Activated naive CD8-positive, alpha-beta T cell (primary cell): ENCODE data around the gene KLHL6.

Experiments used
- H3K27ac Mint-ChIP-seq: one replicate; pipeline ENCODE4 v1.8.0; 2021; ENCODE audit warnings: mixed read lengths
- H3K27me3 Mint-ChIP-seq: one replicate; pipeline ENCODE4 v1.8.0; 2021; ENCODE audit warnings: mixed read lengths
- H3K36me3 Mint-ChIP-seq: one replicate; pipeline ENCODE4 v1.8.0; 2021; ENCODE audit warnings: mixed read lengths
- H3K4me1 Mint-ChIP-seq: one replicate; pipeline ENCODE4 v1.8.0; 2021; ENCODE audit warnings: low read depth, mixed read lengths
- H3K4me3 Mint-ChIP-seq: one replicate; pipeline ENCODE4 v1.8.0; 2021; ENCODE audit warnings: mild to moderate bottlenecking, mixed read lengths
- H3K9me3 Mint-ChIP-seq: one replicate; pipeline ENCODE4 v1.8.0; 2021; ENCODE audit warnings: low read depth, mixed read lengths

Gene KLHL6

DNA sequence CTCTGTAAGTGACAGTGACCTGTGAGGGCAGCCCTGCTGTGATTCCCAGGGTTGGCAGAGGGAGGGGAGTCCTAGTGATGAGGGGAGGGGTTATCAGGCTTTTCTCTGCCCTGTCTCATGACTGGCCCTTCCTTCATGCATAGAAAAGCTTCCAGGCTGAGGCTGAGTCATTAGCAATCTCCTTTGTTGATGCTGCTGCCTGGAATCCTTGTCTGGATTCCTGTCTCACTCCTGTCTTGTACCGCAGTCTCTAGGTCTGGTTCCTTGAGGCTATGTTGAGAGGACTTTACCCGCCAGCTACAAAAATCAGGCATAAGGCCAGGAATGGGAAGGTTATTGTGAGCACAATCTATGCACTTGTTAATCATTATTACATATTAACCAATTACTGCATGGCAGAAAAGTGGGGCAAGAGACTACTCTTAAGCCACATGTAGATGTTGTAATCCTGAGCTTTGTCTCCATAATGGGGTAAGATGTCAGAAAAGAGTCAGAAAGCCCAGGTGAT is 7.2 kb downstream of the KLHL6 start:
- no peaks in the 10 kb centered on the region for H3K9me3 Mint-ChIP-seq
- H3K4me3 Mint-ChIP-seq: peak overlapping the region; percentile 32
- H3K36me3 Mint-ChIP-seq: peaks cover 17% of the 10 kb centered on the region
- H3K27me3 Mint-ChIP-seq: no peaks in the 10 kb centered on the region
- H3K4me1 Mint-ChIP-seq: peaks cover 74% of the 10 kb centered on the region
- peak overlapping the region; percentile 50 for H3K27ac Mint-ChIP-seq

DNA sequence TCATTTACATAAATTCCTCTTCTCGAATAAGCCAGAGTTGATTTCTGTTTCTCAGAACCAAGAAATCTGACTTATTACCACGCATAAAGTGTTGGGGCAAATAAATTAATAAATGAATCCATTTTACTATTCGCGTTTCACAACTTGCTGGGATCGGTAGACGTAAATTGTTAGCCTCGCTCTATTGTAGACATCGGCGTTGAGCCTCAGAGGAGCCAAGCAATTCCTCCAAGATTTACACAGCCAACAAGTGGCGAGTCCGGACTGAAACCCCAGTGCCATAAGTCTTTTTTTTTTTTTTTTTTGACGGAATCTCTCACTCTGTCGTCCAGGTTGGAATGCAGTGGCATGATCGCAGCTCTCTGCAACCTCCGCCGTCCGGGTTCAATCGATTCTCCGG is 8.9 kb downstream of the KLHL6 start:
- H3K27me3 Mint-ChIP-seq: no peaks in the 10 kb centered on the region
- peaks cover 76% of the 10 kb centered on the region for H3K4me1 Mint-ChIP-seq
- H3K4me3 Mint-ChIP-seq: no peak overlapping the region
- H3K27ac Mint-ChIP-seq: no peak overlapping the region
- H3K9me3 Mint-ChIP-seq: no peaks in the 10 kb centered on the region
- peaks cover 11% of the 10 kb centered on the region for H3K36me3 Mint-ChIP-seq

DNA sequence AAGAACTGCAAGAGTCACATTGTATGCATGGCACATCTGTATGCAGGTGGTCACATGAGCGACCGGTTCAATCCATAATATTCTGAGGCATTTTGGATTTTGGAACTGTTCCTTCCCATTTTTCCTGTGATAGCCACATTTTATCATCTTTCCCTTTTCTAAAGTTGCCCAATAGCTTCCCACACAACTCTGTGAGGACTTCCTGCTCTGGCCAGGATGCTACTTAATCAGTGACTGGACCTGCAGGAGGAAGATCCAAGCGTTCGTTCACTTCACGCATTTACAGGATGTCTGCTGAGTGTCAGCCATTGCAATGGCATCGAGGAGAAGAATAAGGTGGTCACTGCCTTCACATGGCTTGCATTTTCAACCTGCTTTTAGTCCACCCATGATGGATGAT is 9.8 kb downstream of the KLHL6 start:
- Mint-ChIP-seq H3K4me1 (peaks cover 78% of the 10 kb centered on the region), H3K27me3 (no peaks in the 10 kb centered on the region), H3K36me3 (peaks cover 7% of the 10 kb centered on the region), H3K9me3 (no peaks in the 10 kb centered on the region), H3K27ac (no peak overlapping the region), H3K4me3 (no peak overlapping the region)

DNA sequence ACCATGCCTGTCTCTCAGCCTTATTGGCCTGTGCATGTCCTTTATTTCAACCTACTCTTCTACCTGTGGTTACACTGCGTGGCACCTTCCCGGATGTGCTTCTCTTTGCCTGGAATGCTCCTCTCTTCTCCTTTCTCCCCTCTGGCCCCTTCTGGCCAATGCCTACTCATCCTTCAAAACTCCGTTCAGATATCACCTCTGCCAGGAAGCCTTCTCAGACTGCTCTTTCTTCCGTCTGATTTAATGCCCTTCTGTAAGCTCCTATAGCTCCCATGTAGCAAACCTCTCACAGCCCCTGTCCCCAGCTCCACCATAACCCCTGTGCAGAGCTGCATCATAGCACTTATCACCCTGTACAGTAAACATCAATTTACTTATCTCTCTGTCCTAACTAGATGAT is 13.2 kb downstream of the KLHL6 start:
- peaks cover 9% of the 10 kb centered on the region for H3K36me3 Mint-ChIP-seq
- no peaks in the 10 kb centered on the region for H3K27me3 Mint-ChIP-seq
- H3K4me3 Mint-ChIP-seq: peak overlapping the region; percentile 34
- peak overlapping the region; percentile 80 for H3K27ac Mint-ChIP-seq
- H3K9me3 Mint-ChIP-seq: no peaks in the 10 kb centered on the region
- H3K4me1 Mint-ChIP-seq: peaks cover 81% of the 10 kb centered on the region

DNA sequence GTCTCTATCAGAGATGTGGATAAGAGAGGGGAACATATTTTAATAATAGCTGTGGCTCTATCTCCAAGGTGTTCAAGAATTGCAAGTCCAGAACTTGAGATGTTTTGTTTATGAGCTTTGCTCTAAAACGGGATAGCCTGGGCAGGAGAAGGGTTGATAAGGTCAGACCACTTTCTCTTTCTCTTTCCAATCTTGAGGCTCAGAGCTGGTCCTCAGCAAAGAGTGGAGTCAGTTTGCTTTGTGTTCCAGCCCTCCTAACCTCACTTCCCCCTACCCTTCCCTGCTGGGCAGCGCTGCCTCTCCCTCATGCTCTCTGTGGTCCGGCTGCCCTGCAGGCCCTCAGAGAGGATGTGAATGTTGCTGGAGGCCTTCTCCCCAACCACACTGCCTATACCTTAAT is 13.8 kb downstream of the KLHL6 start:
- Mint-ChIP-seq H3K4me3 (peak overlapping the region; percentile 11), H3K4me1 (peaks cover 84% of the 10 kb centered on the region), H3K27ac (peak overlapping the region; percentile 80), H3K9me3 (no peaks in the 10 kb centered on the region), H3K36me3 (peaks cover 9% of the 10 kb centered on the region), H3K27me3 (no peaks in the 10 kb centered on the region)

DNA sequence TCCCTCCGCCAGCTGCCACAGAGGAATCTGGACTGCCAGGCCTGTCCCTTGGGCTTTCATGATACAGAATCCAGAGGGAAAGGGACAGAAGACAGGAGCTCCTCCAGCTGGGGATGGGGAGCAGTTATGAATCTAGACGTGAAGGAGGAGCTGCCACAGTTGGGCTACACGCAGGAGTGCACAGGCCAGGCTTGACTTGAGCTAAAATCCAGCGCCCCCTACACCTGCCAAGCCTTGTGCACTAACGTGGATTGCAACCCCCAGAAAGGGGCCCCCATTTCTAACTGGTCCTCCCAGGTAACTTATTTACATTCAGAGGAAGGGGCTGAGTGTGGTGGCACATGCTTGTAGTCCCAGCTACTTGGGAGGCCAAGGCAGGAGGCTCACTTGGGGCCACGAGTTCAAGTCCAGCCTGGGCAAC is 14.3 kb downstream of the KLHL6 start:
- Mint-ChIP-seq H3K4me1 (peaks cover 85% of the 10 kb centered on the region), H3K27me3 (no peaks in the 10 kb centered on the region), H3K27ac (peak overlapping the region; percentile 66), H3K36me3 (peaks cover 9% of the 10 kb centered on the region), H3K9me3 (no peaks in the 10 kb centered on the region), H3K4me3 (peak overlapping the region; percentile 28)

DNA sequence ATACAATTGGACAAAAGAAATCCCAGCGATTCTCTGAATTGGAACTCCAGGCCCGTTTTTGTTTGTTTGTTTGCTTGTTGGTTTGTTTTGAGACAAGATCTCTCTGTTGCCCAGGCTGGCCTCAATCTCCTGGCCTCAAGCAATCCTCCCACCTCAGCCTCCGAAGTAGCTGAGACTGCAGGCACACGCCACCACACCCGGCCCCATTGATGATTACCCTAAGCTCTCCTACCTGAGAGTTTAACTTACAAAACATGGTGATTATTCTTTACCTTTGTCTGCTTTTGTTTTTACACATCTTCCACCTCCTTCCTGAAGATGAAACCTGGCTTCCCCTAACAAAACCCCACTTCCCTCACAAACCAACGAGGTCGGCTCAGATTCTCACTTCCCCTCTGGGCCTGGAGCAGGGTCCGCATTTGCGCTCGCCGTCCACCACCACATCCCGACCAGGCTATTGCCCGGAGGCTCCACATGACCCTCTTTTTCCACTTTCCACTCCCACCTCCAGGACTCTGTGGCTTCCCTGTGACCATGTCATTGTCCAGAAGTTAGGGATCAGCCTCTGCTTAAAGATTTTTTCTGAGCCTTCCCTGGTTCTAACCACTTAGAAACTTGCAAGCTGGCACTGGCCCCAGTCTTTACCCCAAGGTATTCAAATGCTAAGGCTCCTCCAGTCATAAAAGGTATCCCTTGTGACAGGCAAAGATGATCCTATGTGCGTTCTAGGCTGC is 14.8 kb downstream of the KLHL6 start:
- Mint-ChIP-seq H3K27me3 (no peaks in the 10 kb centered on the region), H3K4me3 (peak overlapping the region; percentile 11), H3K9me3 (no peaks in the 10 kb centered on the region), H3K36me3 (peaks cover 9% of the 10 kb centered on the region), H3K4me1 (peaks cover 83% of the 10 kb centered on the region), H3K27ac (peak overlapping the region; percentile 66)

DNA sequence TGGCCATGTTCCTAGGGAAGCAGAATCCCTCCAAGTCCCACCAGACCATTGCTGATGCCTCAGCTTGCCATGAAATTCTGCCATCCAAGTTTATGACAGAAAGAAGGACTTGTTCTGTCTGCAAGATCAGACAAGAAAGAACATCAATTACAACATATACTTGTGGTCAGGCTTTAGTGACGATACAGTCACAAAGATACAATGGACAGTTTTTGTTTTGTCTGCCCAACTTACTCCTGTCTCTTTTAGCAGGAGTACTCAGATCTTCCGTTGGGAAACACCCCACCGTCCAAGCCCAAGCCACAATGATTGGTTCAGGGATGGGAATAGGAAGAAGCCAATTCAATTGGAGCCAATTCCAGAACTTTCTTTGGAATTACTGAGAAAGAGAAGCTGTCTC is 15.7 kb downstream of the KLHL6 start:
- H3K4me3 Mint-ChIP-seq: no peak overlapping the region
- H3K9me3 Mint-ChIP-seq: no peaks in the 10 kb centered on the region
- H3K36me3 Mint-ChIP-seq: peaks cover 9% of the 10 kb centered on the region
- peak overlapping the region; percentile 66 for H3K27ac Mint-ChIP-seq
- peaks cover 80% of the 10 kb centered on the region for H3K4me1 Mint-ChIP-seq
- H3K27me3 Mint-ChIP-seq: no peaks in the 10 kb centered on the region

DNA sequence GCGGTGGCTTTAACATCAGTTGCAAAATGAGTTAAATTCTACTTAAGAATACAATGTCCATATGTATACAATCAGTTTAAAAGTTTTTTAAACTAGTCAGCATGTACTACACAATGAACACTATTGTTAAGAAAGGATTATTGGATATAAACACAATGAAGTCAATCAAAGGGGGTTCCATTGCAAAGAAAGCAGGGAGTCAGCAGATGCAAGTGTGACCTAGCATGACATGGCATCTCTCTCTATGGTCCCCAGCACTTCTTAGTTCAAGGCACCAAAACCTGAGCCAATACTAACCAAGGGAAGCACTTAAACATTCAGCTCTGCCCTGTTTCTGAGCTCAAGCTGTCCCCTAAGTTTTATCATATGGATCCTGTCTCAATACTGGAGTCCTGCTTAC is 17.0 kb downstream of the KLHL6 start:
- H3K4me3 Mint-ChIP-seq: no peak overlapping the region
- peak overlapping the region; percentile 71 for H3K27ac Mint-ChIP-seq
- peaks cover 9% of the 10 kb centered on the region for H3K36me3 Mint-ChIP-seq
- peaks cover 77% of the 10 kb centered on the region for H3K4me1 Mint-ChIP-seq
- no peaks in the 10 kb centered on the region for H3K27me3 Mint-ChIP-seq
- H3K9me3 Mint-ChIP-seq: no peaks in the 10 kb centered on the region

DNA sequence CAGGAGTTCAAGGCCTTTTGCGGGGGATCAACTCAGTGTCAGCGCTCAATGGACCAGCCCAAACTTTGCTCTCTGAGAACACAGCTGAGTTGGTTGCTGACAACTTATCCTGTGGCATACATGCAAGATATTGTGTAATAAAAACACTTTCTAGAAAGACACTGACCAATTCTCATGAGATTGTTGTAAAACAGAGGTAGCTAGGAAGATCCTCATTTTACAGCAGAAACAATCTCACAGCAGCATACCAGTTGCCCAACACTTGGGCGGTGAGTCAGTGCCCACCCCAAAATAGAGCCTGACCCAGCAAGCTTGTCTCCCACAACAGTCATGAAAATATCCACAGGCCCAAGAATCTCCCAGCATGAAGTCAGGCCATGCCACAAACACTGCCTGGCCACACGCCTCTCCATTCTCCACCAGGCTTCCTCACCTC is 18.2 kb downstream of the KLHL6 start:
- Mint-ChIP-seq H3K4me3 (no peak overlapping the region), H3K27me3 (no peaks in the 10 kb centered on the region), H3K9me3 (no peaks in the 10 kb centered on the region), H3K27ac (no peak overlapping the region), H3K36me3 (peaks cover 9% of the 10 kb centered on the region), H3K4me1 (peaks cover 78% of the 10 kb centered on the region)

DNA sequence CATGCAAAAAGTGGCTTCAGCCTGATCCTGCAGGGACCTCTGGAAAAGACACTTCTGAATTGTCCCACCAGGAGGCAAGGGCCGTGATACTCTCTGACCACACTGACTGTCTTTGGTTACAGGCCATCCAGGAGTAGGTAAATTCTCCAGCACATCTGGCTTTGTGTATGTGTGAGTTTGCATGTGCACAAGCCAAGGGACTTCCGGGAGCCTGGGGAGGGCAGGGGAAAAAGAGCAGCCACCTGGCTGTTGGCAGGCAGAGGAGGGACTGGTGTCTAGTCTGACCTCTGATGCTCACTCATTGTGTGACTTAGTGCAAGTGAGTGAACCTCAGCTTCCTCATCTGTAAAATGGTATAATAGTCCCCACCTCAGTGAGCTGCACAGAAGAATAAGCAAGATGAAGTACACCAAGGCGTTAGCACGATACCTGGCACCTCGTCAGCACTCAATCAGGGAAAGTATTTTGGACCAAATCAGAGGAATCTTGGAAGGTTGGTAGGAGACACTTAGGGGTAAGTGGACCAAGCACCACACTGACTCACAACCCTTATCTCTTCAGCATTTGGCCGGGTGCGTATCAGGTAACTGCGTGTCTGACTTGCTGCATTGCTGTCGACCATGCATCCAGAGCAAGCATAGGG is 19.1 kb downstream of the KLHL6 start:
- no peak overlapping the region for H3K4me3 Mint-ChIP-seq
- H3K36me3 Mint-ChIP-seq: peaks cover 9% of the 10 kb centered on the region
- no peaks in the 10 kb centered on the region for H3K27me3 Mint-ChIP-seq
- H3K9me3 Mint-ChIP-seq: no peaks in the 10 kb centered on the region
- peaks cover 69% of the 10 kb centered on the region for H3K4me1 Mint-ChIP-seq
- no peak overlapping the region for H3K27ac Mint-ChIP-seq

DNA sequence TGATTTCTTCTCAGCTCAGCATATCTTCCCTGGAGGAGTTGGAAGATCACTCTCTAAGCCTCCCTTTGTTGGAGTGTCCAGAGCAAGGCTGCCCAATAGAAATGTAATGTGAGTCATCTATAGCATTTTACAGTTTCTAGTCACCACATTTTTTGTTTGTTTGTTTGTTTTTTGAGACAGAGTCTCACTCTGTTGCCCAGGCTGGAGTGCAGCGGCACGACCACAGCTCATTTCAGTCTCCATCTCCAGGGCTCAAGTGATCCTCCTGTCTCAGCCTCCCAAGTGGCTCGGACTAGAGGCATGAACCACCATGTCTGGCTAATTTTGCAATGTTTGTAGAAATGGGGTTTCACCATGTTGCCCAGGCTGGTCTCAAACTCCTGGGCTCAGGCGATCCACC is 21.3 kb downstream of the KLHL6 start:
- Mint-ChIP-seq H3K36me3 (peaks cover 9% of the 10 kb centered on the region), H3K27ac (no peak overlapping the region), H3K27me3 (no peaks in the 10 kb centered on the region), H3K4me1 (peaks cover 56% of the 10 kb centered on the region), H3K4me3 (no peak overlapping the region), H3K9me3 (no peaks in the 10 kb centered on the region)

DNA sequence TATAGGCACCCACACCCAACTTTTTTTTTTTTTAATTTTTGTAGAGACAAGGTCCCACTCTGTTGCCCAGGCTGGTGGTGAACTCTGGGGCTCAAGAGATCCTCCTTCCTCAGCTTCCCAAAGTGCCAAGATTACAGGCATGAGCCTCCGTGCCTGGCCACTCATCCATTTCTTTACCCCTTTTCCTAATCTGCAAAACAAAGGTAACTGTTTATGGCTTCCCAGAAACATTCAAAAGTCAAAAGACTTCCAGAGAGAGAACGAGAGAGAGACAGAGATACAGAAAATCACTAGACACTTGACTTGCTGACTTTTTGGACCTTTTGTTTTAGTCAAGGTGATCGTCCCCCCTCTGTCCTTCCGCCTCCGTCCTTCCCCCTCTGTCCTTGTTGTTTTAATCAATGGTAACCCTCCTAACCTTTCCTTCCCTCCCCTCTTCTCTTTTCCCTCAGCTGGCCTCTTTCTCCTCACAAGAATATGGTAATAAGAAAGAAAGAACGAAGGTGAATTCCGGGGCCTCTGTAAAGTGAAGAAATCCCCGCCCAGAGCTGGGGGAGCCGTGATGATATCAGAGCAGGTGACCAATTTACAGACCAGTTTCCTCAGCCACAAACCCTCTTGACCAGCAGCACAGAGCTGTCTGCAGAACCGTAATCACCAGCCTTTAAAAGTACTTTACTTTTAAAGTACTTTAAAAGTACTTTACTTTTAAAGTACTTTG is 21.9 kb downstream of the KLHL6 start:
- no peak overlapping the region for H3K4me3 Mint-ChIP-seq
- H3K27me3 Mint-ChIP-seq: no peaks in the 10 kb centered on the region
- H3K9me3 Mint-ChIP-seq: no peaks in the 10 kb centered on the region
- H3K36me3 Mint-ChIP-seq: peaks cover 13% of the 10 kb centered on the region
- peaks cover 54% of the 10 kb centered on the region for H3K4me1 Mint-ChIP-seq
- peak overlapping the region; percentile 58 for H3K27ac Mint-ChIP-seq

DNA sequence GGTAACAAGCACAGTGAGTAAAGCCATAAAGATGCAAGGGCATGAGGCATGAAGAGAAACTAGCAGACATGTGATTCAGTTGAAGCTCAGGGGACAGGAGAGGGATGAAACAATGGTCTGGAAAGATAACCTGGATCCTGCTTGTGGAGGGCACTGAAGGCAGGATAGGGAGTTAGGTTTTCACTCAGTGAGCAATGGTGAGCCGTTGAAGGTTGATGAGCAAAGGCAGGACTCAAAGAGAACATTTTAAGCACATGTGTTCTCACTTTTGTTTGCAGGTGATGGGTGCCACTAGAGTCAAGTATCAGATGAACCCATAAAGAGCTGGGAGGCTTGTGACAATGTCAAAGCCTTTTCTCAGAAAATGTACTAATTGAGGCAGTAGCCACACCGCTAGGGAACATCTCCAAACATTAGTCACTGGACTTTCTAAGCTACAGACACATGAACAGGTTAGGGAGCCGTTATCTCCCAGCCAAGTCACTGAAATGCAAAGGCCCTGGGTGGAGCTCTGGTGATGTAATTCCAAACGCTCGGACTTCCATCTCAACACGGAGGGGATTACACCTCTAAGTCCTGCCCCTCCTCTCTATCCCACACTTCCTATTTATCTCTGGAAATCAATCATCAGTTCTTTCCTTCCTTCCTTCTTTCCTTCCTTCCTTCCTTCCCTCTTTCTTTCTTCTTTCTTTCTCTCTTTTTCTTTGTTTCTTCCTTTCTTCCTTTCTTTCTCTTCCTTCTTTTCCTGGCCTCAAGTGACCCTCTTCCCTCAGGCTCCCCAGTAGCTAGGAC is 22.7 kb downstream of the KLHL6 start:
- Mint-ChIP-seq H3K4me3 (no peak overlapping the region), H3K36me3 (peaks cover 16% of the 10 kb centered on the region), H3K27ac (peak overlapping the region; percentile 73), H3K9me3 (no peaks in the 10 kb centered on the region), H3K27me3 (no peaks in the 10 kb centered on the region), H3K4me1 (peaks cover 54% of the 10 kb centered on the region)
